SW480 (cell line): ENCODE results near the gene ZNF597.
A peak's percentile ranks its signal among the peaks of the same experiment; 100 is the strongest.

ENCODE experiments used
- DNase-seq: peaks from one replicate; pipeline ENCODE4 v3.0.0-alpha.2; 2016; ENCODE audit warnings: low spot score

Gene ZNF597

DNA sequence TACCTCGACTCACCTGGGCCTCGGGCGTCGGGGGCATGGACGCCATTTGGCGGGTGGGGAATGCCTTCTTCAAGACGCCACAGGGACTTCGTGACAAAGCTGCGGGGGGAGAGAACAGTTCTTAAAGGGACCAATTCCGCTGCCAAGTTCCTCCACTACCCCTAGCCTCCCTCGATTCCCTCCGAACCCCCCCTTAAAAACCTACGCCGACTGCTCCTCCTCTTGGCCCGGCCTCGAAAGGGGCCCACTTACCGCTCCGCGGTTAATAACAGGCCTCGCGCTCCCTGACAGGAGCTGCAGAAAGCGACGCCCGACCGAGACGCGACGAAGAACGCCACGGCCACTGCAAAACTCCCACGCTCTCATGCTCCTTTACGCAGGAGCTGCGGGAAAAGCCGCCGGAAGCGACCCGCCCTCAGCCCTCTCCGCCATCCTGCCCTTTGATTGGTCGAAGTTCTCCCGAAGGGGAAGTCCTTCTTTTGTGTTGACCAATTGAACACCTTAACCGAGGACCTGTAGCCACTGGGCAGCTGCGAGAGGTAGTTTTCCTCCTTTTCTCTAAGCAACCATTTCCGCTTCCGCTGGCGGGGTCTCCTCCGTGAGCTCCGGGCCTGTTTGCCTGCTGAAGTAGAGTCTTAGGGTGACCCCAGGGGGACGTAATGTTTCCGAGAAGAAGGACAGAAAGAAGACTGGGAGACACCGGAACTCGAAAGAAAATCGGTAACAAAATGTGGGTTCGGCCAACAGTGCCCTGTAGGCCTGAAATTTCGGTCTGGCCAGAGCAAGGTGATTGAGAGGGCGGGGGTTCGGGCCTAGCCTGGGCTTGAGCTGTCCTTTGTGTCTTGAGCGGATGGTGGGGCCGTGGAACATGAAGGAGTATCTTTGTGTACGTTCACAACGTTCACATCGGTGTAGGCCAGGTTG is at the start of gene ZNF597, which contains the start of gene NAA60:
Gene ZNF597, minus strand, starts transcription at position 397 of the 924 bp plus-strand sequence. Its CDS starts 351 bp downstream, at position 46.
Gene NAA60, plus strand, starts transcription at position 573 of the 924 bp plus-strand sequence. CDS start 32,548 bp downstream, outside the sequence.
- no peak for DNase-seq

- no peak for DNase-seq
Observed at GRCh38 chr16:3492356-3492755, 49.1 kb upstream of the ZNF597 start.

DNA sequence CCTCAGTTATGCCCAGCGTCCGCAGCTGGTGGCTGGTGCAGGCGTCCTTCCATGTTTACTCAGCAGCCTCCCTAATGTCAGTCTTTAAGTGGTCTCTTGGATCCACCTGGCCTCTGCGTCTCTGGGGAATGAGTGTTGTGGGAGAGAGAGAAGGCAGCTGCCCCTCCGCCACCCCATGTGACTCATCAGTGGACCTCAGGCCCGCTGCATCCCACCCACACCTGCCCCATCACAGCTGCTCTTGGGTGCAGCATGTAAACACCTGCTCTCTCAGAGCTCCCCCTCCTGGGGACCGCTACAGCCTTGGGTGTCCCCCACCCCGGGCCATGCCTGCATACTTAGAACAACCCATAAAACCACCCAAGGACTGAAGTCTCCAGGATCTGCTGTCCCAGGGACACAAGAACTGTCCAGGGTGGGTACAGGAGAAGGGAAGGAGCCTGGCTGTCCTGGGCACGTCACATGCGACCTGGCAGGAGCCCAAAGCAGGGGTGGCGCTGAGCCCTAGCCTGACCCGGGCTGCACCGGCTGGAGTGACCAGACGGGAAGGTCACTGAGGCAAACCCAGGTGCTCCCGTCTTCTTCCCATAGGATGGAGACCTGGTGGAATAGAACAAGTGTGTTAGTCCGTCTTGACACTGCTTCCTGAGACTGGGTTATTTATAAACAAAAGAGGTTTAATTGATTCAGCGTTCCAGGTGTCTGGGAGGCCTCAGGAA is 47.8 kb upstream of the ZNF597 start:
- peak; percentile 51 for DNase-seq

DNA sequence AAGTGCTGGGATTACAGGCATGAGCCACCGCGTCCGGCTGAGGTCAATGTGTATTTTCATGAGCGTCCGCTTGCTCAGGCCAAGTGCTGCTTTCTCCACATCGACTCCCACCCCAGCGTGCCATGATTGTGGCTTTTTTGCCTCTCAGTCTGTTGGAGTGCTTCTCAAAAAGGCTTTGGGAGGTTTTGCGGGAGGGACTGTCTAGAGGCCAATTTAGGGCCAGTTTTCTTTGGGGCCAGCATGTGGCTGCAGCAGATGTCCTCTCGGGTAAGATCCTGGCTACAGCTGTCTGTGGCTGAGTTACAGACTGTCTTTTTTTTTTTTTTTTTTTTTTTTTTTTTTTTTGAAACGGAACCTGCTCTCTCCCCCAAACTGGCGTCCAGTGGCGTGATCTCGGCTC is 45.5 kb upstream of the ZNF597 start:
- no peak for DNase-seq

GRCh38 chr16:3487521-3488410 is 44.5 kb upstream of the ZNF597 start:
- no peak for DNase-seq

DNA sequence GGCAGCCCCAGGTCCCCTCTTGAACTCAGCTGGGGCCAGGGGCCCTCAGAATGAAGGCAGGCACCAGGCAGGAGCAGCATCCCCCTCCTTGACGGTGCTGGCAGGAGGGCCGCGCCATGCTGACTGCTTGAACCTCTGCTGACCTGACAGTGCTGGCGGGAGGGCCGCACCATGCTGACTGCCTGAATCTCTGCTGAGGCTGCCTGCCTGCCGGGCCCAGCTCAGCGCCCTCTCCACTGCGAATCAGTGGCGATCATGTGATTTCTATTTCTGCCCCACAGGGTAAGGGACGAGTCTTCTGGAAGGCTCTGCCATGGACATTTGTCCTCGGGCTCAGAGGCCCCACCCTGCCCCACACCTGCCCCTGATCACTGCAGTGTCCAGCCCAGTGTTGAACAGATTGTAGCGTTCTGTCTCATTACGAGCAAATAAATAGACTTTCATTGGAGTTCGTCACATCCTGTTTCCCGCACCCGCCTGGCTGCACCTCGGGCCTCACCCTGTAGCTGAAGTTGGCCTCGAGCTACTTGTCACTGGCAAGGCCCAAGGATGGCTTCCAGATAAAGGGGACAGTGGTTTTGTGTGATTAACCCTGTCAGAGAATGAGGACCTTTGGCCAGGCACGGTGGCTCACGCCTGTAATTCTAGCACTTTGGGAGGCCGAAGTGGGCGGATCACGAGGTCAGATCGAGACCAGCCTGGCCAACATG is 43.4 kb upstream of the ZNF597 start:
- DNase-seq, result no peak

GRCh38 chr16:3485821-3486505 is 42.7 kb upstream of the ZNF597 start:
- no peak for DNase-seq

GRCh38 chr16:3485097-3485745 is 41.9 kb upstream of the ZNF597 start:
- DNase-seq, result no peak

DNA sequence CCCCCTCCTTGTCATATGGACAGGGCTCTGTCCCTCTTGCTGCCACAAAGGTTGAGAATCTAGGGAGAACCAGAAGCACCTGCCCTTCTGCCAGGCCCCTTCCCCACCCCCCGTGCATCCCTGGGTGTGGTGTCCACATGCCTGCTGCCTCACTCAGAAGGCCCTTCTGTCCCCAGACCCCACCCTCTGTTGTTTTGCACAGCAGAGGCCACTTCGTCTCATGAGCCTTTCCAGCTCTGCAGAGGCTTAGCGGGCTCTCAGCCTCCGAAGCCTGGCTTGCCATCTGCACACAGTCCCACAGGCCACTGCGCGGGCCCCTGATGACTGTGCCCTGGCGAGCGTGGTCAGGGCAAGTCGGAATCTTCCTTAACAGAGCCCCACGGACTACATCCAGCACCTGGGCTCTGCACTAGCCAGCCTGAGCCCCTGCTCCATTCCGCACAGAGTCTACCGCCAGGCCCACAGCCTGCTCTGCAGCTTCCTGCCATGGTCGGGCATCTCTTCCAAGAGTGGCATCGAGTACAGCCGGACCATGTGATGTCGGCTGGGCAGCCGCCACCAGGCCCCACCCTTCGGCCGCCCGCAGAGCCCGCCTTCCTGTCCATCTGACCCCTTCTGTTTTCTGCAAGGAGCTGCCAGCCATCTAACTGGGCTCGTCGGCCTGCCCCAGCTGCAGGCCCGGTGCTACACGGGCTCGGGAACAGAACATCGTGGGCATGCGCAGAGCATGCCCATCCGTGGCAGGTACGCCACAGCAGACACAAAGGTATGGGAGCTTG is 41.2 kb upstream of the ZNF597 start:
- DNase-seq, result no peak

DNA sequence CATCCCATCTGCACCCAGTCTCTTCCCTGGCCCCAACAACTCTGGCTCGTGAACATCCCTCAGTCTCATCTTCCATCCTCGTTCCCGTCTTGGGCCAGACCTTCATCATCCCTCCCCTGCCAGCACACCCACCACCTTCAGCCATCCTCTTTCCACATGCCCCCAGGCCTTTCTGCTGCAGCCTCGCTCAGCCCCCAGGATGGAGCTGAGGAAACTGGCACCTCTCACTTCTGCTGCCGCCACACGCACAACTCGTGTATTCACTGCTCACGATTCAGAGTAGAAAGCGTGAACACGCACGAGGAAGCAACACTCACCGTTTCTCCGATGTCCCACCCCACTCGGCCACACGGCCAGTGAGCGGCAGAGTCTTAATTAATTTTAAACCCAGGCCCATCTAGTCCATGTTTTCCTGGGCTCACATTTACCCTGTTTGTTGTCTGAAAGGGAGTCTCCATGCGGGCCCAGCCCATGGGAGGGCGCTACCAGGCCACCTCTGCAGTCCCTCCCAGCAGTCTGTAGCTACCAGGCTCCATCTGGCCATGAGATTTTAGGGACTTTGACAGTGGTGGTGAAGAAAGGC is 39.4 kb upstream of the ZNF597 start:
- no peak for DNase-seq

DNA sequence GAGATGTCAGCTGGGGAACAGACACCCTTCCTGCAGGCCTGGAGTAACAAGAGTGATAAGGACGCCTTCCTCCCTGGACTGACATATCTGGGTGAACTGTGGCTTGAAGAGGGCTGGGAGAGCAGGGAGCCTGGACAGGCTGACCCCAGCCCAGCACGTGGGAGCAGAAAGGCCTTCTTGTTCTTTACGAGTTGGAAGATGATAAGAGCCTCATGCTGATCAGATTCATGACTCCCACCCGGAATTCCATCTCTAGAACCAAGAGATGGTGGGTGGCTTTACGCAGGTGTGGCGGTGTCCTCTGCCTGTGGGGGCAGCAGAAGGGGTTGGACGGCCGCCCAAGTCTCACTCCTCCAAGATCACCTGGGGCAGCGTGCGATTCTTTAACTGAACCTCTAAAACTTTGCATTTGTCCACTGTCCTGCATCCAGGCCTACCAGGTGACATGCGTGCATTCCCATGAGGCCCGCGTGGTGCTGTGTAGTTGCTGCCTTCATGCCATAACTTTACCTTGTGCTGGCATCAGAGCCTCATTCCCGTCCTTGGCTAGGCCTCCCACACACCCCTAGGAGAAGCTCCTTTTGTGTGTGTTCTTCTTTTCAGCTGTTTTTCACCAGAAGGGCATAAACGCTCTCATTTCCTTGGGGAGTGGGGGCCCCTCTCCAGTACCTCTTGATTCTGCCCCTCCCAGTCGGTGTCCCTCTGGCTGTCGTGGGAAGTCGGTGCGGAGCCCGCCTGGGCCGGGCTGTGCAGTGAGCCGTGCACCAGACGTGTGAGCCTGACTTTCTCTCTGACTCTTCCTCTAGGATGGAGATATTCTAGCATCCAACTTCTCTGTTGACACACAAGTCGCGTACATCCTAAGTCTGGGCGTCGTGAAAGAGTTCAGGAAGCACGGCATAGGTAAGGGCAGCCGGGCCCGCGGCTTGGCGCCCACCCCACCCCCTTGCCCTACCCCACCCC is 38.7 kb upstream of the ZNF597 start:
- no peak for DNase-seq

DNA sequence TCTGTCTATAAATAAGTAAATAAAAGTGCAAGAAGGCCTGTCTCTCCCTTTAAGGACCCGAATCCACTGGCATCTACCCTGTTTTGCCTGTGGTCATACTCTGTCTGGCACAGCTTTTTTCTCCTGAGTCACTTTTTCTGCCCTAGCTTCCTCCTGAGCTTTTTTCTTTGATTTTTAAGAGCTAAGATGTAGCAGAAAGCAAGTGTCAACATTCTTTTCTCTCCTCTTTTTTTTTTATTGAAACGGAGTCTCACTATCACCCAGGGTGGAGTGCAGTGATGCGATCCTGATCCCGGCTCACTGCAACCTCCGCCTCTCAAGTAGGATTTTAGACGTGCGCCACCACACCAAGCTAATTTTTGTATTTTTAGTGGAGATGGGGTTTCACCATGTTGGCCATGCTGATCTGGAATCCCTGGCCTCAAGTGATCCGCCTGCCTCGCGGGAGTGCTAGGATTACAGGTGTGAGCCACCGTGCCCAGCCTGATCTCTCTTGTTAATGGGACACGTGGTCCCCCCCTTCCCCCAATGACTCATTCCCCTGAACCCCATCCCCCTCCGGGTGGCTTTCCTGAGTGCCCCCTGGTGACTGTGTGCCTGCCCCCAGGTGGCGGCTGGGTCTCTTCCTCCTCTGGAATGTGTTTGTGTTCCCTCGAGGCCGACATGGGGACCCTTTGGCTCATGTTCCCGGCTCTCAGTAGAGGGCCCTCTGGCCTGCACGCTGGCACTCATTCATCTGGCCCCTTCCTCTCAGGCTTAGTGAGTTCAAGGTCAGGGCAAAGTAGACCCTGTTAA is 37.8 kb upstream of the ZNF597 start:
- no peak for DNase-seq

DNA sequence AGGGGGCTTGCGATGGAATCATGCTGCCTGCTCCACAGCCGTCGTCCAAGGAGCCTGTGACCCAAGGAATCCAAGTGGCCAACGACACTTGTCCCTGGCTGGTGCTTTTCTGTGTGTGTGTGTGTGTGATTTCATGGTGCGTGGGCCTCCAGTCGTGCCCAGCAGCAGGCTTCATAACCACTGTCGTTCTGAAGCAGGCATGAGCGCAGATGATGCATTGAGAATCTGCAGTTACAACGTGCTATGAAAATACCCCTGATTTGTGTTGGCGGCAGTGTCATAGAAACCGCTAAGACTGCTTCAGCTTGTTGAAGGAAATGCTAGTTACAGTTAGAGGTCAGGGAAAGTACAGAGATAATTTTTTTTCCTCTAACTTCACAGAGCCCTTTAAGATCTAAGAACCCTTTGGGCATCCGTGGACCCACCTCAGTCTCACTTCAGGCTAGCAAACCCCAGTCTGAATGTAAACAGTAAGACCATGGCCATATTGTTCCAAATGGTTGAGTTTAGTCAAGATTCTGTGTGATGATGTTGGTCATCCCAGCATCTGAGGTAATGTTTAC is 36.4 kb upstream of the ZNF597 start:
- DNase-seq, result no peak

GRCh38 chr16:3478242-3478925 is 35.1 kb upstream of the ZNF597 start:
- DNase-seq, result no peak

DNA sequence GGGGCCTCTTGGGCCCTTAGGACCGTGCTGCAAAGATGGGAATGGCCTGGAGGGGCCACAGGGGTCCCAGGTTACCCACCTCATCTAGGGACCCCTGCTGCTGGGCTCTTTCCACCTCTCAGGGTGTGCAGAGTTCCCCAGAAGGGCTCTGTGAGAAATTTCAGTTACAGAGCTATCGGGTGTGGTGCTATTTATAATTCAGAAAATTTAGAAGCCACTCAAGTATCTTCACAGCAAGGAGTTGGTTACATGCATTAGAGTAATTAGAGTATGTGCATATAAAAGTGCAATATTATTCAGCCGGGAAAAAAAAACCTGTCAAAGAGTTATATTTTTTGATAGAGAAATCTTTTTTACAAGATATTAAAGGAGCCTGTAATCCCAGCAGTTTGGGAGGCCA is 33.1 kb upstream of the ZNF597 start:
- DNase-seq, result no peak
